Stimulated activated CD4-positive, alpha-beta T cell treated with anti-CD3 and anti-CD28 coated beads, Interleukin-15, amount 100 ng/mL, for 48 hours (primary cell): ENCODE results near the gene ZNRF3.
"Not testable (repeated sequence)": the region's sequence is repeated elsewhere in the genome, so short reads cannot be mapped to it uniquely, and the experiment has no call there.

Experiments used
- DNase-seq, 2 donors: peaks; one replicate each; pipeline ENCODE4 v3.0.0-alpha.2; 2020; ENCODE audit warnings: low read depth in 2 of 2

ZNRF3 gene

DNA sequence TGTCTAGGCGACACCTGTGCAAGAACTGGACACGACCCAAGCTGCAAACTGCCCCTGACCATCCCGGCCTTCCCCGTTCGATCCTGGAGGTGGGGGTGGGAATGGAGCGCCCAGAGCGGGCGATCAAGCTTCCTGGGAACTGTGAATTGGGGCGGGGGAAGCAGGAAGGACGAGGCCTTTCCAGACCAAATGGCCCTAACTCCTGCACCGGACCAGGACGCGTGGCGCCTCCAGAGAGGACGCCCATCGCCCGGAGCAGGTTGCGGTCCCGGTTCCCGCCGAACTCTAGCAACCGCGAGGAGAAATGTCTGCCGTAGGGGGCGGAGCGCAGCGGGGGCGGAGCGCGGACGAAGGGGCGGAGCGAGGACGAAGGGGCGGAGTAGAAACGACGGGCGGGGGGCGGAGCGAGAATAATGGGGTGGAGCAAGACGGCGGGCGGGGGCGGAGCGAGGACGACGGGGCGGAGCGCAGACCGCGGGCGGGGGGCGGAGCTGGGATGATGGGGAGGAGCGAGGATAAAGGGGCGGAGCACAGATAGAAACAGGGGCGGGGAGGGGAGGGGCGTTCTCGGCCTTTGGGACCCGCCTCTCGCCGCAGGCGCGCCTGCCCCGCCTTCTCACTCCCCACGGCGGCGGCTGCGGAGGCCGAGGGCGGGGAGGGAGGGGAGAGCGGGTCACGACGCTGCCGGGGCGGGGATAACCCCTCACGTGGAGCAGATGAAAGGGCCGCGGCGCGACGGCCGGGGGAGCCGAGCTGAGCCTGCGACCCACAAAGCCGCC is at the start of gene ZNRF3:
TSS of gene ZNRF3 (plus strand) at position 695 of the 779 bp plus-strand sequence. CDS start 195 bp downstream, outside the sequence.
- peak; percentile 85 to 90 for DNase-seq

DNA sequence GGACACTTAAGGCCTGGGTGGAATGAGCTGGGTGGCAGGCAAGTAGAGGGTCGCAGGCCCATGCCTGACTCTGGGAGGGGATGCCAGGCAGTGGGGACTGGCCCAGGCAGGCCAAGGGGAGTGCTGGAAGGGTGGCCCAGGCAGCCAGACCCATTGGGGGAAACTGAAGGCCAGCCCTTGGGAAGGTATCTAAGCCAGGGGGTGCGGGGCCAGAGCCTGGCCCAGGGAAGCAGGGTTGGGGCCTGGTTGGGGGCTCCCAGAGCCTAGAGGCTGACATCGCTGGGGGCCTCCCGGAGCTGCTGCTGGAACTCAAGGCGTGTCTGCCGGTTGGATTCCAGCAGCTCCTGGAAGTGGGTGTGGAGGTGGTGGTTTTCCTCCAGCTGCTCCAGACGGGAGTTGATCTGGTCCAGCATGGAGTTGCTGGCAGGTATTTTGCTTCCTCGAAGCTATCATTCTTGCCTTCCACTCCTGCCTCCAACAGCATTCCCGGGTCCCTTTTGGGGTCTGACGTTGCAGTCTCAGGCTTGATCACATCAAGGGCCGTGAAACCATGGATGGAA is 47.7 kb upstream of the ZNRF3 start:
- DNase-seq, result no peak

DNA sequence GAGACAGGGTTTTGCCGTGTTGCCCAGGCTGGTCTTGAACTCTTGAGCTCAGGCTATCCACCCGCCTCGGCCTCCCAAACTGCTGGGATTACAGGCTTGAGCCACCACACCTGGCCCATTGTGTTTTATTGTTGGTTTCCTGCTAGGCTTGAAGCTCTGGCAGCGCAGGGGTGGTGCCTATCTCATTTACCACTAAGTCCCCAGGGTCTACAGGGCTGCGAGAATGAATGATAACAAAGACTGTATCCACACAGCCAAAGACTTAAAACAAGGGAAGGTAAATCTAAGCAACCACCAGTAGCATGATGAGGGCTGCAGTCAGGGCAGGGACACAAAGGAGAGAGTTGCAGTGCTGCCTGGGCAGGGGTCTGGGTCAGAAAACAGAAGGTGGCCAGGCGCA is 45.7 kb upstream of the ZNRF3 start:
- DNase-seq, result no peak

DNA sequence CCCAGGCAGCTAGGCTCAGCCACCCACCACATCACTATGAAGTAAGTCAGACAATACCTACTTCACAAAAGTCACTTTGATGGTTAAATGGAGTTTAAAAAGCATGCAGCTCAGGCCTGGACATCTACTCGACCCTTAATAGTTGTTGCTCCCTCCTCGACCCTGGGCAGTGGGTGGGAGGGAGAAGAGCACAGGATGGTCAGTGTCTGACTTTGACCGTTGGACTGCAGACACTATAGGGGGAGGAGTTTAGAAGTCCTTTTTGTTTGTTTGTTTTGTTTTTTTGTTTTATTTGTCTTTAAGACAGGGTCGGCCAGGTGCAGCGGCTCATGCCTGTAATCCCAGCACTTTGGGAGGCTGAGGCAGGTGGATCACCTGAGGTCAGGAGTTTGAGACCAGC is 44.4 kb upstream of the ZNRF3 start:
- DNase-seq, result no peak

DNA sequence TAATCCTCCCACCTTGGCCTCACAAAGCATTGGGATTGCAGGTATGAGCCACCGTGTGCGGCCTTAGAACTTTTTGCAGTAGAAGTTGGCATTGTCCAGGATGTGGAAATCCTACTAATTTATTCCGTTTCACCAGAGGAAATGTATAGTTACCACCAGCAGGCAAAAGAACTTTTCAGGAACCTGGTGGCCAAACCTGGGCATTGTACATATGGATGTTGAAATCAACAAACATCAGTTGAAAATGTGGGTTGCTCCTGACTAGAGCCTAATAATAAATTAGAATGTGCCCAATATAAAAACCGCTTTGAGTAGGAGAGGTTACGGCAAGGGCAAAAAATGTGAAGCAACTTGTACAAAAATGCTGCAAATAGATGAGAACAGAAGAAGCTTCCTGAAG is 42.3 kb upstream of the ZNRF3 start:
- no peak for DNase-seq

DNA sequence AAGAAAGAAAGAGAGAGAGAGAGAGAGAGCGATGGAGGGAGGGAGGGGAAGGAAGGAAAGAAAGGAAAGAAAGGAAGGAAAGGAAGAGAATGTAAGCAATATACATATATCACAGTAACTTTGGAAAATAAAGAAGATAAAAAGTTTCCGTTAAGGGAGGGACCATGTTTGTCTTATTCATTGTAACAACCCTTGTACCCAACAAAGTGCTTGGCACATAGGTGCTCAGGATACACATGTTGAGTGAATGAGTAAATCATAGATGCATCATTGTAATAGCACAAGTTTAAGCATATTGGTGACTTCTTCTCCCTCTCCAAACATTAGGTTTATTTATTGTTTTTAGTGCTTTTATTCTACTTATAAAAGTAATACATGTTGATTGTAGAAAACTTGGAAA is 39.7 kb upstream of the ZNRF3 start:
- no peak for DNase-seq

DNA sequence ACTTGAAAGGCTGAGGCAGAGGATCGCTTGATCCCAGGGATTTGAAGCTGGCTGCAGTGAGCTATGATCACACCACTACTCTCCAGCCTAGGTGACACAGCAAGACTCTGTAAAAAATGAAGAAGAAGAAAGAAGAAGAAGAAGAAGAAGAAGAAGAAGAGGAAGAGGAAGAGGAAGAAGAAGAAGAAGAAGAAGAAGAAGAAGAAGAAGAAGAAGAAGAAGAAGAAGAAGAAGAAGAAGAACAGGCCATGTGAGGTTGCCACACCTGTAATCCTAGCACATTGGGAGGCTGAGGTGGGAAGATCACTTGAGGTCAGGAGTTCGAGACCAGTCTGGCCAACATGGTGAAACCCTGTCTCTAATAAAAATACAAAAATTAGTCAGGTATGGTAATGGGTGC is 39.1 kb upstream of the ZNRF3 start:
- DNase-seq, result not testable (repeated sequence)

DNA sequence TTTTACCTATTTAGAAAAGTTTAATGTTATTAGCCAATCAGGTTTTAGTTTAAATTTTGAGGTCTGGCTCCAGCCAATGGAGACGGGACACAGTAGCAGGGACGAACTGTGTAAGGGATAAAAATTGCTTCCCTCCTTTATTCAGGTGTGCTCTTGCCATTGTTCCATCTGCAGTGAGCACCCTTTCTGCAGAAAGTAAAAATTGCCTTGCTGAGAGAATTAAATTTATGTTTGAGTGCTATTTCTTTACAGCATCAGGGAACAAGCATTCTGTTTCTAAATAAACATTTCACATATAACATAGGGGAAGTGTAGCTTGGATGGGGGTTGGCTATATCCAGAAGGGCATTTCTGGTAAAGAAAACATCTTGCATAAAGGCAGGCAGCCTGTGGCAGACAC is 36.4 kb upstream of the ZNRF3 start:
- DNase-seq, result no peak

DNA sequence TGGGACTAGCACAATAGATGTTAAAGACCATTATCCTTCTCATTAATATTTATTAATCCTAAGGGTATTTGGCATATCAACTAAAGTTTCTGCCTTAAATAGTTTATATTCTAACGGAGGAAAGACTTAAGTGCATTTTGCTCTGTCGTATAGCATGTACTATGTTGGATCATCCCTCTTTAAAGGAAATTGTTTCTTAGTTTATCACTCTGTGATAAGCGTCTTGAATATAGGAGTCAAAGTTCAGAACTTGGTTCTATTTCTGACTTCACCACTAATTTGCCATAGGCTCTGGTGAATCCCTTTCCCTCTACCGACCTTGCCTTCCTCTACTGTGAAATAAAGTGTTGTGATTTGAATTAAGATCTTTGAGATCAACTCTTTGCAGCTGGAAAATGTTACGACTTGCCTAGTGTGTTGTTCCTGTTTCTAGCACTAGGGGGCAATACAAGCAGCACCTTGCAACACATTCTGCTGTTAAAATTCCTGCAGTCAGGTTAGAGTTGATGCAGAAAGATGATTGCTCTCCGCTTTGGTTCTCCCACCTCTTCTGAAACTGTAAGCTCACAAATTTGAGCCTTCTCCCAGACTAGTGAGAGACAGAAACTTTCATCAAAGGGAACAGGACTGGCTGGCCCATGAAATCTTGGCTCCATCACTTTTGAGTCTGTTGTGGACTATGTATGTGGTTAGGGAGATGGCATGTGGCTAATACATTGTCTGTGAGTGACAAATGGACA is 27.8 kb upstream of the ZNRF3 start:
- DNase-seq, result peak in 1 of 2 donors; percentile 22

DNA sequence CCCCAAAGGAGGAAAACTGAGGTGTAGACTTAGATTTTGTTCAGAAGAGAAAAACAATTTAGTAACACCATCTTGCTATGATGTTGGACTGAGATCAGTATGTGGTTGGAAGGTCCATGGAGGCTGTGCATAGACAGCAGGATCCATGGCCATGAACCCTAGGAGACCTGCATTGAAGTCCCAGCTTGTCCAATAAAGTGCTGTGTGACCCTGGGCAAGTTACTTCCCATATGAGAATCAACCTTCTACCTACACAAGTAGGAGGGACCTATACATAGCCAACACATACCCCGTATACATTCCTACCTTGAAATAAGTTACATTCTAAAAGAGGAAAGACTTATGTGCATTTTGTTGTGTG is 27.3 kb upstream of the ZNRF3 start:
- no peak for DNase-seq

DNA sequence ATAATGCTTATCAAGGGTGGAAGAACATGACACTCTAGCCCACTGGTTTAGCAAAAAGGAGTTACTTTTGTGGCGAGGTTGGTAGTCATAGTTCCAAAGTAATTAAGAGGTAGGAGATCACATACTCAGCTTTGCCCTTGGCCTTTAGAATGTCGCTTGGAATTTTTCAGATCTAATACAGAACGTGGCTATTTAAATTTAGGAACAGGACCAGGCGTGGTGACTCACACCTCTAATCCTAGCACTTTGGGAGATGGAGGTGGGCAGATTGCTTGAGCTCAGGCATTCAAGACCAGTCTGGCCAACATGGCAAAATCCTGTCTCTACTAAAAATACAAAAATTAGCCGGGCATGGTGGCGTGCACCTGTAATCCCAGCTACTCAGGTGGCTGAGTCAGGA is 26.1 kb upstream of the ZNRF3 start:
- no peak for DNase-seq

DNA sequence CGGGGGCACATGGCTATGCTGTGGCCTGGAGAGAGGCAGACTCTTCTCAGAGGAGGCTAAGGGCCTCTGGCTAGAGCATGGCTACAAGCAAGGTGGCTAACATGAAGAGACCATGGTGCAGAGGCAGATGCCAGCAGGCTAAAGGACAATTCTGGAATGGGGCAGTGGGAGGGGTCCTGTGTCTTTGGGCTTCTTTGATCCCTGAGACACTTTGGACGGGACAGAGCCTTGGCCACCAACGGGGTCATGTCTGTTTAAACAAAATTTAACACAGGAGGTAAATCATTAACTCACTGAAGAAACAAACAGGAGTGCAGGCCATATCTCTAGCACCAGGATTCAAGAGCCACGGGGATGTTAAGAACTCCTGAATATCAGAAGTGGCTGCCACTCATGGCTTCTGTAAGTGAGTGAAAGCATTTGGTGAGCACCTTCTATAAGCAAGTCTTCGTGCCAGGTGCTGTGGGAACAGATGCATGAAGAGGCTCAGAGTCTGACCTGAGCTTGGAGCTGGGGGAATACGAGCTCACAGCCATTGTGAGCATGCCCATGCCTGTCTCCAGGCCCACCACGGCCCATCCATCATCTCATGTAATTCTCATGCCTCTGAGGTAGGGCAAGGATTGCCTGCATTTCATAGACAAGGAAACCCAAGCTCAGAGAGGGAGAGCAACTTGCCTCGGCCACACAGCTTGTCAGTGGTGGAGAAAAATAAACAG is 18.3 kb upstream of the ZNRF3 start:
- no peak for DNase-seq

DNA sequence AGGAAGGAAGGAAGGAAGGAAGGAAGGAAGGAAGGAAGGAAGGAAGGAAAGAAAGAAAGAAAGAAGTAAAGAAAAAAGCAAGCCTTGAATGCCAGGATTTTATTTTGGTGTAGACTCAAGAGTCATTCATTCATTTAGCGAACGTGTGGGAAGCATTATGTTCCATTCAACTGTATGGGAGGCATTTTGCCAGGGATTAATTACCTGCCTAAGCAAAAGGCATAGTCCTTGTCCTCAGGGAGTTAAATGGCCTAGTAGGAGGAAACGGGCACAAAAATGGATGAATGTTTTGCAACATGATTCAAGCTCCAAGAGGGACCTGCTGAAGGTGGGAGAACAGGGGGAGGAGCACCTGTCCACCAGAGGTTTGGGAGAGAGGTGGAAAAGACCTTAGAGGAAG is 16.2 kb upstream of the ZNRF3 start:
- DNase-seq, result no peak

DNA sequence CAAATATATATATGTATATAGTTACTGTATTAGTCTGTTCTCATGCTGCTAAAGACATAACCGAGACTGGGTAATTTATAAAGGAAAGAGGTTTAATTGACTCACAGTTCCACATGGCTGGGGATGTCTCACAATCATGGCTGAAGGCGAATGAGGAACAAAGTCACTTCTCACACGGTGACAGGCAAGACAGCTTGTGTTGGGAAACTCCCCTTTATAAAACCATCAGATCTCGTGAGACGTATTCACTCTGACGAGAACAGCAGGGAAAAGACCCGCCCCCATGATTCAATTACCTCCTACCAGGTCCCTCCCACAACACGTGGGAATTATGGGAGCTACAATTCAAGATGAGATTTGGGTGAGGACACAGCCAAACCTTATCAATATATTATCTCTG is 15.0 kb upstream of the ZNRF3 start:
- DNase-seq, result peak; percentile 7 to 15

DNA sequence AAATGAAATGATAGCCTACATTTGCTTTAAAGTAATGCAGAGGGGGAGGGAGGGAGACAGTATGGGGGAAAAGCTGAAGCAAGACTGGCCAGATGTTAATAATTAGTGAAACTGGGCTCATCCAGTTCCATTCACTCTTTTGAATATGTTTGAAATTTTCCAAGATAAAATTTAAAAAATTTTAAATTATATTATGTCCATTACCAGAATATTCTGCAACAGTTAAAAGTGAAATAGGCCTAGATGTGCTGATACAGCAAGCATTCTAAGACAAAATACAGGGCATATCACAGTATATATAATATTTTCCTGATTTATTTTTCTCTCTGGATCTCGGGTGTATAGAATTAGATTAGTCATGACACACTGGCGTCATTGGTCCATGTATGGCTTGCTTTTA is 13.6 kb upstream of the ZNRF3 start:
- DNase-seq, result no peak

DNA sequence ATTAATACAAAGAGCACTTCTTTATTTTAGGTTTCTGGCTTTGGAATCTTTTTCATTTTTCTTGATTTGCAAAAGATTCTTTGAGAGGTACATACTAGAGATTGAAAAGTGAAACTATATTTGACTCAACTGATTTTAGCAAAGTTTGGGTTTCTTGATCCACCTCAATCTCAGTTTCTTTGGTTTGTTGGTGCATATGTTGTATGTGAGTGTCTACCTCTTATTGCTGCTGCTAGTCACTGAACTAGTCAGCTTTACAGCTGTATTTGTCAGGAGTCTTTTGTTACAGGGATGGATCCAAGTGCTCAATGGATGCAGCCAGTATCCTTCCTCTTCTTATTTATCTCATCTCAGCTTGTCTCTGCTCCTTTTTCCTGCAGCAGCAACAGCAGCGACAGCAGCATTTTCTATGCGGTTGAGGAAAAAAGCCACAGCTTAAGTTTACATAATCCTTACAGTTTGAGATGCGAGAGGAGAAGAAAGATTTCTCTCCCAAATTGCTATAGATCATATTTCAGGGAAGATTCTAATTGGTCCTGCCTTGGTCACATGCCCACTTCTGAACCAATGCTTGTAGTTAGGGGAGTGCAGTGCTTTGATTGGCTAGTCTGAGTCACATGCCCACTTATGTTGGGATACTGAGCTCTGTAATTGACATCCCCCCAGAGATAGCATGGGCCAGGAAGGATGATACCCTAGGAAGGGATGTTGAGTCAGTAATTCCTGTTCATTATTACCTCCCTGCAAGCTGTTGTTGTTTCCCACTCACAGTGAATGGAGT is 10.0 kb upstream of the ZNRF3 start:
- DNase-seq, result no peak

DNA sequence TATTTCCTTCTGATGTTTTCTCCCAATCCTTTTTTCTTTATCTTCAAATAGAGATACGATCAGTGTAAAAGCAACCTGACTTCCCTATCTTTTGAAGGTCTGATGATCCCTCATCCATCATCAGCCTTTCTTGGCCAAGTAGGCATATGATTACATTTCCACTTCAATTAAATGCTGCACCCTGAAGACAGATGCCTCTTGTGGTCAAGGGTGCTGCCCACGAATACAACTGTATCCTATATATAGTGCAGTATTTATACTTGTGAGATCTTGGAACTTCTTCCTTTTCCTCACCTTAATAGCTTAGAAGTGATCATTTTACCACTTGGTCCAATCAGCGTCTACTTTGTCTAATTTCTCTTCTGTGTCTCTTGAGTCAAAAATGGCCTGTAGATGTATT is 9.3 kb upstream of the ZNRF3 start:
- DNase-seq, result no peak

DNA sequence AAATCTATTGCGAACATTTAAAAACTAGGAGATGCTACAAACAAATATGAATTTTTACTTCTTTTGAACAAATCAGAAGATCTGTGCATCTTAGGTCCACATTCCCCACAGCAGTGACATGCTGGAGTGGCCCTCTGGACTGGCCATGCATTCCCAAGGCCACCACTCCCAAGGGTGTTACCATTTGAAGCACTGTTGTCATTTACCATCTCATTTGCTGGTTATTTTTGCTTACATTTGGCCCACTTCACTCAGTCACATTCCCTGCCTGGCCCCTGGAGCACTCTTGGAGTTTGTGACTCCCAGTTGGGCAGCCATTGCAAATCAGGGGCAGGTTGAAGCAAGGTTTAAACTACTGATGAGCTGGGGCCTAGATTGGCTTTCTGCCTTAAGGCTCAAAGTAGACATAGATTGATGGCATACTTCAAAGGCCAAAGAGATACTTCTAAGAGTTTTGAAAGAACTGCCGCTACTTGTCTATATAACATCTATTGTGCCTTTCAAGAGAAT is 8.5 kb upstream of the ZNRF3 start:
- DNase-seq, result no peak

DNA sequence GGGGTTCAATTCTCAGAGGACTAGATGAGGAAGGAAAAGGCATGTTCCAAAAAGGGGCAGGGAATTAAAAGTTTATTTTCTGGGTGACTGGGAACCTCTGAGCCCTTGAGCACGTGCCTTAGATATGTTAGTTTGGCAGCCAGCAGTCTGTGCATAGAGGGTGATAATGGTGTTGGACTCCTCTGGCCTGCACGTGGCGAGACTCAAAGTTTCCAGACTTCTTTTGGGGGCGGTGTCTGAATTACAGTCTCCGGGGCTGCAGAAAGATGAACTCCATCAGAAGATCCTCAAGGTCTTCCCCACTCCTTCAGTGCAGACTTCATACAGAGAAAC is 861 bp upstream of the ZNRF3 start:
- DNase-seq, result peak in 1 of 2 donors; percentile 4

DNA sequence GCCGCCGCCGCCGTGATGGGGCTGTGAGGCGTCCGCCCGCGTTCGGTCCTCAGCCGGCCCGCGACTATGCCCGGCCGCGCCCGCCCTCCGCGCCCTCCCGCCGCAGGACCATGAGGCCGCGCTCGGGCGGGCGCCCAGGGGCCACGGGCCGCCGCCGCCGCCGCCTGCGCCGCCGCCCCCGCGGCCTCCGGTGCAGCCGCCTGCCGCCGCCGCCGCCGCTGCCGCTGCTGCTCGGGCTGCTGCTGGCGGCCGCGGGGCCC is 215 bp downstream of the ZNRF3 start:
- DNase-seq, result no peak

DNA sequence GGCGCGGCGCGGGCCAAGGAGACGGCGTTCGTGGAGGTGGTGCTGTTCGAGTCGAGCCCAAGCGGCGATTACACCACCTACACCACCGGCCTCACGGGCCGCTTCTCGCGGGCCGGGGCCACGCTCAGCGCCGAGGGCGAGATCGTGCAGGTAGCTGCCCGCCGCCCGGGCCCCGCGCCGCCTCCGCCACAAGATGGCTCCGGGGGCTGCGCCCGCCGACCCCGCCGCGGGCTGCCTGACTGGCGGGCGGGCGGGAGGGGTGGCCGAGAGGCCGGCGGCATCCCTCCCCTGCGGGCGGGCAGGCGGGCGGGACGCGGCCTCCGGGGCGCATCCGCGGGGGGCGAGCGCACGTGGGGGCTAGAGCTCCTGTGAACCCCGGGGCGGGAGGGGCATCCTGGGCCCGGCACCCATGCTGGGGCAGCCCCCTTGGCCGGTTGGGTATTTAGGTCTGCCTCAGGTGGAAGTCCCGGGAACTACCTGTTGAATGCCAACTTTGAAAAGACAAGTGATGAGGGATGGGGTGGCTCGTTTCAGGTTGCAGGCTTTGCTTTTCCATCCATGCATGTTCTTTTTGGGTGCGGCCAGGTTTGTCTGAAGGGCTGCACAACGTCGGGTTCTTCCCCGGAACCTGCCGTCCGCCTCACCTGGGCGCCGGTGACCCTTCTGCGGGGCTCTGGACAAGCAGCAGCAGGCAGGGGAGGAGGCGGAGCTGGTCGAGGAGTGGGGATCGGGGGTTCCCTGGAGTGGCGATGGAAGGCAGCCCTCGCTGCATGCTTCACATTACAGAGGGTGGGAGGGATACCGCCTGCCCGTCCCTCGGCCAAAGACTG is 760 bp downstream of the ZNRF3 start:
- no peak for DNase-seq
